Sciatic nerve (tissue), 2 donors: Measurements from ENCODE around the gene OTUD5. TPM values are rescaled to one million over a fixed set of nuclear protein-coding genes. Genes with fewer than 3 reads are reported as not detected.
A peak's percentile ranks its signal among the peaks of the same experiment; 100 is the strongest.

Experiments used
- ATAC-seq: fragments of 200-7000 bp; cut with Tn5 transposase; one replicate; pipeline ENCODE4 v1.9.1; 2020; ENCODE audit warnings: mild to moderate bottlenecking, moderate library complexity
- DNase-seq: peaks from one replicate; pipeline ENCODE4 v3.0.0-alpha.2; 2020; ENCODE audit warnings: low spot score
- intact Hi-C: fragments of 100-400 bp; cut with DNase I; formaldehyde crosslinking; loops from one replicate; pipeline ENCODE4 v1.14.2; 2022
- total RNA-seq: library from RNA; stranded (reverse); fragmentation: NEBNext Ultra II Directional; extraction: Animal tissue kit (Norgen Biotek cat#: 25700); gene quantifications from one replicate; pipeline ENCODE4 v1.2.1, GENCODE V29; 2021
- donor health status: DM: no; HTN: no; CAD: no.
- donor health status: DM: no; HTN: no; CAD: no.

The OTUD5 gene
- total RNA-seq, 1 donor from 2014 or later: 50.5 TPM

- DNase-seq (peak; percentile 91), ATAC-seq (peak; percentile 86)
- intact Hi-C loops: no loop called here
These were observed 40.0 kb downstream of the OTUD5 start for GRCh38 chrX:48917139-48918001.

DNA sequence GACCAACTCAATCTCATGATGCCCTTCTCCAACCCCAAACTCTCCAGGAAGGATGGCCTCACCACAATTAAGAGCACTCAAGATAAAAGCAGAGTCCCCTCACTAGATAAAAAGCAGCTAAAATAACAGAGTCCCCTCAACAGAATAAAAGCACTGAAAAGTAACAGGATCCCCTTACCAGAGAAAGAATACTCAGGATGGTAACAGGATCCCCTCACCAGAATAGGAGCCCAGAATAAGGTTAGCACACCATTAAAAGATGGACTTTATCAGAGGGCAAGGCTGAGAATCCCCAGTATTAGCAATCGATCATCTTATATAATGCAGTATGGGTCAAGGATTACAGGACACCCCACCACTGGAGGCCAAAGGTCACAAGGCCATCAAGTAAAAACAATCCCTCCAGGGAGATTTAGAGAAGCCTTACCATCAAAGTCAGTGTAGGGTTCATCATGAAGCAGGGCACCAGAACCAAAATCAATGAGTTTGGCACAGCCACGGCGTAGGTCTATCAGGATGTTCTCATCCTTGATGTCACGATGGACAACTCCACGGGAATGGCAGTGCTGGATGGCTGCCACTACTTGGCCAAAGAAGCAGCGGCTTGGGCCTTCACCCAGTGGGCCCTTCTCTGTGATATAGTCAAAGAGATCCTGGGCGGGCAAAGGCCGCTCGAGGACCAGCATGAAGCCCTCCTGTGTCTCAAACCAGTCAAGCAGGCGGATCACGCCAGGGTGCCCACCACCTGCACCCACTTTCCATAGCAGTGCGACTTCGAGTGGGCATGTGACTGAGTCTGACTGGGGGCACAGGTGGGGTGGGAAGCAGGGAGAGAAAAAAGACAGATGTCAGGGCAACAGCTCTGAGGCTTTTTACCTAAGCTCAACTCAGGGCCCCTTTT is 42.6 kb downstream of the OTUD5 start:
- intact Hi-C loops: no loop called here
- DNase-seq (no peak), ATAC-seq (no peak)

- DNase-seq (no peak), ATAC-seq (no peak)
- intact Hi-C loops: no loop called here
These were observed 43.6 kb downstream of the OTUD5 start for GRCh38 chrX:48913605-48914366.

DNA sequence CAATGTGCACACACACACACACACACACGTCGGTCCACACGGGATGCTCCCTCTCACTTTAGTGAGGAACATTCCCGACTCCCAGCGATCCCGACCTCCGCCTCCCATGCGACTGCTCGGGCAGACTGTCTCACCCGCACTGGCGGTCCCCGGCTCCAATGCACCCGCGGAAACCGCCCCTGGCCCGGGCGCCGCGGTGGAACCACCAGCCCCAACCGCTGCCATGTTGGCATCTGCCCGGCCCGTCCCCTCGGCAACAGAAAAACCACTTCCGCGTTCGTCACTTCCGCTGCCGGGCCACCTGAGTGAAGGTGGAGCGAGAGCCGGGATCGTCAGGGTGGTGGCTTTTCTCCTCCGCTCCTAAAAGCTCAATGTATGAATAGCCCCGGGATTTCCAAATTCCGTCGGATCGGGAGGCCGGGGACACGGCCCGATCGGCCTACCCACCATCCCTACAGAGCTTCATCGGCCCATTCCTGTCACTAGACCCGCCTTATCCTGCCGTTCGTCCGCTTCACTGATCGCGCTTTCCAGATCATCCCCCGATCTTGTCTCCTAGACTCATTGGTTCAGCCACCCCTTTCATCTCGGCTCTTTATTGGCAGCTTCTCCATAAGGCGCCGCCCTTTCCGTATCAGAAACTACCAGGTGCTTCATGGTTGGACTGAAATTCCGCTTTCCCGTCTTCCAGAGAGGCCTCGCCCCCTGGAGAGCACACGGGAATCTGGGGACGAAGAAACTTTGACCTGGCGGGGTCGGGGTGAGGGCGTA is 45.8 kb downstream of the OTUD5 start, which contains the start of gene SLC35A2:
Gene SLC35A2, minus strand, starts transcription at position 235 of the 771 bp plus-strand sequence. Its CDS starts 10 bp downstream, at position 225.
- intact Hi-C loops: no loop called here
- DNase-seq (peak; percentile 89), ATAC-seq (peak; percentile 87)

- ATAC-seq: no peak
- DNase-seq: no peak
- intact Hi-C loops: no loop called here
These were observed 46.4 kb downstream of the OTUD5 start for GRCh38 chrX:48910926-48911411.

- DNase-seq (no peak), ATAC-seq (no peak)
- intact Hi-C loops: no loop called here
These were observed 47.6 kb downstream of the OTUD5 start for GRCh38 chrX:48909703-48910294.

DNA sequence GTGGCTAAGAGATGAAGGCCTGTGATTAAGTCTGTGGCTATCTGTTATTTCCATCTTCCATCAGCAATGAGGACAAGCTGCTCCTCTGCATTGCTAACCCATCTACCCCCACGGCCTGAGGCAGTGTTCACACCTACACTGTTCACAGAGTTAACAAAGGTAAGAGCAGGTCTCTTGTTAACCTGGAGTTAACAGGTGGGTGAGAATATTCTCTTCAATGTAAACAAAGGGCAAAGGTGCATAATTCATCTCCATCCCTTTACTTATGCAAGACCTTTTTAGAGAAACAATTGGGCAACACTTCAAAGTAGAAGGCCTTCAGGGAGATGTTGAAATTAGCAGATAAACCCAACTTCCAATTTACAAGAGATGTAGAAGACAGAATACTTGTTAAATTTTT is 48.8 kb downstream of the OTUD5 start:
- no peak for ATAC-seq
- intact Hi-C loops: no loop called here
- no peak for DNase-seq

DNA sequence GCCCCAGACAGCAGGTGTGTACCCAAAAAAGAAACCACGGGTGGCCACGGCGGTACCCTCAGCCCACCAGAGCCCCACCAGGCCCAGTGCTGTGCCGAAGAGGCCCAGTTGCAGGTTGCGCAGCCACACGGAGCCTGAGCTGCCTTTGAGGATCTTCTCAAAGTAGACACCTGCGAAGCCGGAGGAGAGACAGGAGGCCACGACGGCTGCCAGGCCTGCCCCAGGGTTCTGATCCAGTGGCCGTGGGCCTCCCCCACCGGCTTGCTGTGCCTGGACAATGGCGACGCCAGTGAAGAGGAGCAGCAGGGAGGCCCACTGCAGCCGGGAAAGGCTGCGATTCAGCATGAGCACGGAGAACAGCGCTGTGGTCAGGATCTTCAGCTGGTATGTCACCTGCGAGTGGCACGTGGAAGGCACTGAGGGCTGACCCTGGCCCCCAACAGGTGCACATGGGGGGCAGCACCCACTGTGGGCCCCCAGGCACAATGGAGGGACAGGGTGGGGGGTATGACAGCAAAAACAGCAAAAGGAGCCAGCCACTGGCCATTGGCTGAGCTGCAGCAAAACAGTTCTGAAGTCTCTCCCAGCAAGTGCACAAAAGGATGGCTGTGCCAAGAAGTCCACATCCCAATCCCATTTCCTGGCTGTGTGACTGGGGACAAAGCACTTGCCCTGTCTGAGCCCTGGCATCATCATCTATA is 52.2 kb downstream of the OTUD5 start:
- intact Hi-C loops: no loop called here
- DNase-seq (no peak), ATAC-seq (no peak)

DNA sequence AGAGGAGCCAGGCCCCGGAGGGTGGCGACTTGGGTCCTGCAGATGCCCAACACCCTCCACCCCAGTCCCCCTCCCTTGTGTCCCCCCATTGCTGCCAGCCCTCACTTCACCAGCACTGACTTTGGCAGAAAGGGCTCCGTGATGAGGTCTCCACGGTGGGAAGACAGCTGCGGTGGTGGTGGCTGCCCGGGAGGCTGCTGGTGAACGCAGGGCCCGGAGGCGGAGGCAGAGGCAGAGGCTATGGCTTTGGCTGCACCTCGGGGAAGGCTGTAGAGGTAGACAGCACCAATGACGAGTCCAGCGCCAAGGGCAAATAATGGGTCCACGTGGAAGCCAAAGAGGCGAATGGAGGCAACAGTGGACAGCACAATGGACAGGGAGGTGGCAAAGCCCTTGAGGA is 52.8 kb downstream of the OTUD5 start:
- DNase-seq (no peak), ATAC-seq (no peak)
- intact Hi-C loops: no loop called here

DNA sequence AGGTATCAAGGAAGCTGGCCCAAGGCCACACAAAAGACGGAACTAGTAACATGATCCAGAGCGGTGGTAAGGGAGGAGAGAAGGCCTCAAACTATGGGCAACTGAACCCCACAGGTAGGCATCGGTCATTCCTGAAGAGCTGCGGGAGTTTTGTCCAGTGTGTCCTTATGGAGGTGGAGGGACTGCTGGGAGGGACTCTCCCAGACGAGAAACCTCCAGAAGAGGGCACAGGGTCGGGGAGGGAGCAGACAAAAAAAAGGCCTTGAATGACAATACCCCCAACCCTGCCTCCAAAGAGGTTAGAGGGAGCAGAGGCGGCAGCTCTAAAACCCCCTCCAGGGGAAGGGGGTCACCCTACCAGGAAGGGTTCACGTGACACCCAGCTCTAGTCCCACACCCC is 53.2 kb downstream of the OTUD5 start:
- DNase-seq (no peak), ATAC-seq (no peak)
- intact Hi-C loops: no loop called here

DNA sequence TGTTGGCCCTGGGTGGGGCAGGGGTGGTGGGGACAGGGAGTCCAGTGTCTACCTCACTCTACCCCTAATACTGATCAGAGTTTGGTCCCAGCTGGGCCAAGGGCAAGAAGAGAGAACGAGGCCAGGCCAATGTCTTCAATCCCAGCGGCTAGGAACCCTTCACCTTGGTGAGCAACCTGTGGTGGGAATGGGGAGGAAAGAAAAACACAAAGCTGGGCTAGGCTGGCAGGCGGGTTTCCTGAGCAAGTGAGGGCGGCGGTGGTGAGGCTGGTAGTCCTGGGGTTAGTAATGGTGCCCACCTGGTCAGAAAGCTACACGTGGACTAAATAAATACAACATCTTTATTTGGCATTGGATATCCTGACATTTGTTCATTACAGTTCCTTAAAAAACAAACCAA is 54.1 kb downstream of the OTUD5 start:
- intact Hi-C loops: no loop called here
- no peak for ATAC-seq
- DNase-seq: no peak

GRCh38 chrX:48902776-48903175 is 54.6 kb downstream of the OTUD5 start:
- no peak for ATAC-seq
- no peak for DNase-seq
- intact Hi-C loops: no loop called here

- ATAC-seq (no peak), DNase-seq (no peak)
- intact Hi-C loops: no loop called here
These were observed 55.3 kb downstream of the OTUD5 start for GRCh38 chrX:48902135-48902534.

DNA sequence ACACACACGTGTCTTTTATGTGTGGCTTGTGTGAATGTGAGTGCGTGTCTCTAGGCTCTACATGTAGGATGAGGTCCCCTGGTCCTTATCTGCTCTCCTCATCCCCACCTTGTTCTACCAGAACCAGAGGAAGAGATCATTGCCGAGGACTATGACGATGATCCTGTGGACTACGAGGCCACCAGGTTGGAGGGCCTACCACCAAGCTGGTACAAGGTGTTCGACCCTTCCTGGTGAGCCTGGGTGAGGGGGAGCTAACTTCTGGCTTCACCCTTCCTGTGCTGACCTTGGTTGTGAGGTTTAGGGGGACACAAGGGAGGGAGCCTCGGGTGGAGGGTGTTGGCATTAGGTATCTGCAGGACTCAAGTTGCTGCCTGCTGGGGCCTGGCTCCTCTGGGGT is 56.3 kb downstream of the OTUD5 start:
- DNase-seq (no peak), ATAC-seq (no peak)
- intact Hi-C loops: no loop called here

- intact Hi-C loops: no loop called here
- DNase-seq: no peak
- no peak for ATAC-seq
These were observed 58.4 kb downstream of the OTUD5 start for GRCh38 chrX:48899078-48899410.

GRCh38 chrX:48897625-48898306 is 59.6 kb downstream of the OTUD5 start, which contains the start of the genes PQBP1 and TIMM17B:
Gene PQBP1 (plus strand): TSS chrX:48897930. CDS start chrX:48898510, 580 bp downstream.
Gene TIMM17B (minus strand): TSS chrX:48897768. CDS start chrX:48897749, 19 bp downstream.
- DNase-seq (peak; percentile 91), ATAC-seq (peak; percentile 98)
- intact Hi-C loops: no loop called here

GRCh38 chrX:48897157-48897624 is 60.2 kb downstream of the OTUD5 start:
- ATAC-seq (peak; percentile 64), DNase-seq (peak; percentile 84)
- intact Hi-C loops: no loop called here
